Measurements from ENCODE around the gene ZNF552.
"Not testable (repeated sequence)": the region's sequence is repeated elsewhere in the genome, so short reads cannot be mapped to it uniquely, and the experiment has no call there.

DNA sequence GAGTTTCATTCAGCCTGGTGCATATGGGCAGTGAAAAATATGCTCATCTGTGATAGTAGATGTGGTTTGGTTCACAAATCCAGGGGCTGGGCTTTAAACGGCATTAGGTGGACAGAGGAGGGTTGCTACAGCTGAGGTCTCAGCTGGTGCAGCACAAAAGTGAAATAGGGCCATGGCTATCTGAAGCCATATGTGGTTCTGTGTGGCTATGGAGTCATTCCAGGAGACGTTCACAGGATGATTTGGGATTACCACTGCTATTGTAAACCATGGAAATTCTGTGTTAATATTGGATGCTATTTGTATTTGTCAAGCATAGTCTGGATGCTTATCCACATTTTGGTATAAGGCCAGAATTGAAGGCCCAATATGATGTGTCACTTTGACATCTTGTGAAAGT, 39.4 kb upstream of the ZNF552 start:
- TF ChIP-seq, protein P1, sequence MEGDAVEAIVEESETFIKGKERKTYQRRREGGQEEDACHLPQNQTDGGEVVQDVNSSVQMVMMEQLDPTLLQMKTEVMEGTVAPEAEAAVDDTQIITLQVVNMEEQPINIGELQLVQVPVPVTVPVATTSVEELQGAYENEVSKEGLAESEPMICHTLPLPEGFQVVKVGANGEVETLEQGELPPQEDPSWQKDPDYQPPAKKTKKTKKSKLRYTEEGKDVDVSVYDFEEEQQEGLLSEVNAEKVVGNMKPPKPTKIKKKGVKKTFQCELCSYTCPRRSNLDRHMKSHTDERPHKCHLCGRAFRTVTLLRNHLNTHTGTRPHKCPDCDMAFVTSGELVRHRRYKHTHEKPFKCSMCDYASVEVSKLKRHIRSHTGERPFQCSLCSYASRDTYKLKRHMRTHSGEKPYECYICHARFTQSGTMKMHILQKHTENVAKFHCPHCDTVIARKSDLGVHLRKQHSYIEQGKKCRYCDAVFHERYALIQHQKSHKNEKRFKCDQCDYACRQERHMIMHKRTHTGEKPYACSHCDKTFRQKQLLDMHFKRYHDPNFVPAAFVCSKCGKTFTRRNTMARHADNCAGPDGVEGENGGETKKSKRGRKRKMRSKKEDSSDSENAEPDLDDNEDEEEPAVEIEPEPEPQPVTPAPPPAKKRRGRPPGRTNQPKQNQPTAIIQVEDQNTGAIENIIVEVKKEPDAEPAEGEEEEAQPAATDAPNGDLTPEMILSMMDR (IDR thresholded peaks at IDR 0.05), result not testable (repeated sequence)
- TF ChIP-seq ZFX (IDR thresholded peaks at IDR 0.05; ENCODE audit: borderline replicate concordance), result not testable (repeated sequence)

Data from 22Rv1 (cell line).